Transverse colon (tissue), 4 donors: ENCODE results near the gene SLC2A11.

Experiments
- CTCF ChIP-seq, 5 experiments: fragments of 200-600 bp in 3 of 5; fragments of 450-650 bp in 2 of 5; sonication (generic) in 3 of 5; IDR thresholded peaks; 1 replicate in 2 of 5; 2 replicates in 3 of 5; pipeline ENCODE4 v1.5.1; 2016 to 2017; ENCODE audit warnings: antibody characterized with exemption in 5 of 5, inconsistent platforms in 3 of 5, mild to moderate bottlenecking in 2 of 5, moderate library complexity in 1 of 5
- EP300 ChIP-seq: sonication (generic); formaldehyde crosslinking; IDR thresholded peaks from one replicate; pipeline ENCODE4 v1.6.1; 2017; ENCODE audit warnings: antibody characterized with exemption, low read depth
- POLR2A ChIP-seq: fragments of 450-650 bp; IDR thresholded peaks from one replicate; pipeline ENCODE4 v1.6.1; 2016; ENCODE audit warnings: antibody characterized with exemption, mild to moderate bottlenecking, moderate library complexity
- POLR2AphosphoS5 ChIP-seq, 3 donors: sonication (generic); formaldehyde crosslinking; IDR thresholded peaks; one replicate each; pipeline ENCODE4 v1.6.1; 2016; ENCODE audit warnings: antibody characterized with exemption in 3 of 3

- no peak for TF ChIP-seq CTCF (IDR thresholded peaks at IDR 0.05)
- TF ChIP-seq POLR2AphosphoS5 (IDR thresholded peaks at IDR 0.05) = no peak
- no peak for TF ChIP-seq EP300
- TF ChIP-seq POLR2A = no peak
Observed at GRCh38 chr22:23874871-23875270, 17.2 kb downstream of the SLC2A11 start.
